Endodermal cell (in vitro differentiated cells): ENCODE measurements around the gene ZC3H18. TPM values are rescaled to one million over a fixed set of nuclear protein-coding genes. Genes with fewer than 3 reads are reported as not detected.

Experiments
- DNase-seq: peaks from one replicate; pipeline ENCODE4 v3.0.0-alpha.2; 2017
- H3K27ac ChIP-seq: 2 replicates; pipeline ENCODE4 v1.5.1; 2013; ENCODE audit warnings: mild to moderate bottlenecking, low read depth, low read length, moderate library complexity
- H3K27me3 ChIP-seq: 2 replicates; pipeline ENCODE4 v1.6.1; 2013; ENCODE audit warnings: mild to moderate bottlenecking, low read length, moderate library complexity; ENCODE audit not compliant: insufficient read depth, control insufficient read depth, poor library complexity, severe bottlenecking
- H3K36me3 ChIP-seq: 2 replicates; pipeline ENCODE4 v1.7.0; 2013; ENCODE audit warnings: mild to moderate bottlenecking, low read length, moderate library complexity; ENCODE audit not compliant: control insufficient read depth, insufficient read depth
- H3K4me1 ChIP-seq: one replicate; pipeline ENCODE4 v1.7.0; 2013; ENCODE audit warnings: low read length; ENCODE audit not compliant: control insufficient read depth, insufficient read depth
- H3K4me3 ChIP-seq: 2 replicates; pipeline ENCODE4 v1.5.1; 2013; ENCODE audit warnings: mild to moderate bottlenecking, low read length, moderate library complexity
- H3K9ac ChIP-seq: 2 replicates; pipeline ENCODE4 v1.6.1; 2013; ENCODE audit warnings: mild to moderate bottlenecking, low read length, moderate library complexity; ENCODE audit not compliant: poor library complexity, severe bottlenecking; ENCODE audit errors: extremely low read depth
- H3K9me3 ChIP-seq: 2 replicates; pipeline ENCODE4 v1.6.1; 2013; ENCODE audit warnings: mild to moderate bottlenecking, low read length, moderate library complexity; ENCODE audit not compliant: control insufficient read depth
- H3K27ac Mint-ChIP-seq: 2 replicates; pipeline ENCODE4 v1.8.0; 2020; ENCODE audit warnings: mixed read lengths
- H3K27me3 Mint-ChIP-seq: 2 replicates; pipeline ENCODE4 v1.8.0; 2021; ENCODE audit warnings: mild to moderate bottlenecking, mixed read lengths; ENCODE audit not compliant: insufficient read depth
- H3K36me3 Mint-ChIP-seq: 2 replicates; pipeline ENCODE4 v1.8.0; 2020; ENCODE audit warnings: low read depth, mixed read lengths
- H3K4me1 Mint-ChIP-seq: 2 replicates; pipeline ENCODE4 v1.8.0; 2020; ENCODE audit warnings: mixed read lengths
- H3K4me3 Mint-ChIP-seq: 2 replicates; pipeline ENCODE4 v1.8.0; 2020; ENCODE audit warnings: mild to moderate bottlenecking, moderate library complexity, mixed read lengths
- H3K9me3 Mint-ChIP-seq: 2 replicates; pipeline ENCODE4 v1.8.0; 2020; ENCODE audit warnings: mild to moderate bottlenecking, mixed read lengths
- WGBS, 2 experiments: methylation state at CpG; one replicate each; pipeline versions ENCODE4 v1.1.5 to v1.1.7; 2013; ENCODE audit warnings: missing lambda C conversion rate in 2 of 2, mixed read lengths in 1 of 2; ENCODE audit not compliant: insufficient coverage in 1 of 2, insufficient read length in 1 of 2; 5-methylcytosine and 5-hydroxymethylcytosine counted together
- total RNA-seq, 2 donors: library from RNA; stranded (reverse); fragmentation: NEBNext Ultra II Directional in 1 of 2; extraction: Animal tissue kit (Norgen Biotek cat#: 25700) in 1 of 2; gene quantifications; 2 replicates in 1 of 2; 3 replicates in 1 of 2; pipeline ENCODE4 v1.2.1, GENCODE V29; 2021
- TF ChIP-seq, protein P1 (sequence below): fragments of 200-600 bp; sonication (generic); conservative IDR thresholded peaks from 2 replicates; pipeline ENCODE4 v1.5.0; 2021; ENCODE audit warnings: antibody characterized with exemption, mild to moderate bottlenecking

Gene ZC3H18
- total RNA-seq, 2 donors from 2014 or later: 75.4 to 76.6 TPM

DNA sequence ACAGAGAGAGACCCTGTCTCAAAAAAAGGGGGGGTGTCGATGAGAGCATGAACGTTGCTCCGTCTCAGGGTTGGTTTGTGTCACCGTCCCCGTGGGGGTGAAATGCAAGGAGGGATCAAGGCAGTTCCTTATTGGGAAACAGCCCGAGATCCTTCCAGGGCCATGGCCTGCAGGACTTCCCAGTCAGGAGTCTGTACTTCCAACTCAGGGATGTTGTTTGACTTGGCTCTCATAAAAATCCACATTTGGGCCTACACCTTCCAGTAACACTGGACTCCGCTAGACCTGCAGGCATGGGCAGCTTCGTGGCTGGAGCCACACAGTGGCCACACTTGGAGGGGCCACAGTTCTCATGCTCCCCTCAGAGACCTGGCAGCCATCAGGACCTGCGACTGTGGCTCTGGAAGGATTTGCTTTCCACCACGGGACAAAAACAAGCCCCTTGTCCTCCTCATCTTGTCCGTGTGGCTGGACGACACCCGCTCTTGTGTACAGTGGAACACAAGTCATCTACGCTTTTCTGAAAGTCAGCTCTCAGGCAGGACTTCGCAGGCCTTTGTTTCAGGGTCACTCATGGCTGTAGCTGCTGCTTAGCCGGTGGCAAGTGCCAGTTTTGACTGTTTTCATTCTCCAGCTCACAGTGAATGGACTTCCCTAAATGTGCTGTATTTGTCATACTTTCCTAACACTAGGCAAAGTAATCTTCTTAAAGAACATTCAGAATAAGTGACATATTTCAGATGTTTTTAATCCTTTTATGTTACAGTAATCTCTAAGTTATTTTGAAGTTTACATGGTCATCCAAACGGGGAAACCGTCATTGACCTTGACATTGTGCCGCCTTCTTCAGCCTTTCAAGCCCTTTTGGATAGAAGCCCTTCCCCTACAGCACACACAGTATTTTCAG is 44.0 kb downstream of the ZC3H18 start:
- Mint-ChIP-seq H3K9me3 (no peaks in the 10 kb centered on the region), H3K27me3 (no peaks in the 10 kb centered on the region), H3K4me1 (peaks cover 41% of the 10 kb centered on the region), H3K27ac (no peak overlapping the region), H3K4me3 (no peak overlapping the region), H3K36me3 (peaks cover 39% of the 10 kb centered on the region)
- TF ChIP-seq, protein P1, sequence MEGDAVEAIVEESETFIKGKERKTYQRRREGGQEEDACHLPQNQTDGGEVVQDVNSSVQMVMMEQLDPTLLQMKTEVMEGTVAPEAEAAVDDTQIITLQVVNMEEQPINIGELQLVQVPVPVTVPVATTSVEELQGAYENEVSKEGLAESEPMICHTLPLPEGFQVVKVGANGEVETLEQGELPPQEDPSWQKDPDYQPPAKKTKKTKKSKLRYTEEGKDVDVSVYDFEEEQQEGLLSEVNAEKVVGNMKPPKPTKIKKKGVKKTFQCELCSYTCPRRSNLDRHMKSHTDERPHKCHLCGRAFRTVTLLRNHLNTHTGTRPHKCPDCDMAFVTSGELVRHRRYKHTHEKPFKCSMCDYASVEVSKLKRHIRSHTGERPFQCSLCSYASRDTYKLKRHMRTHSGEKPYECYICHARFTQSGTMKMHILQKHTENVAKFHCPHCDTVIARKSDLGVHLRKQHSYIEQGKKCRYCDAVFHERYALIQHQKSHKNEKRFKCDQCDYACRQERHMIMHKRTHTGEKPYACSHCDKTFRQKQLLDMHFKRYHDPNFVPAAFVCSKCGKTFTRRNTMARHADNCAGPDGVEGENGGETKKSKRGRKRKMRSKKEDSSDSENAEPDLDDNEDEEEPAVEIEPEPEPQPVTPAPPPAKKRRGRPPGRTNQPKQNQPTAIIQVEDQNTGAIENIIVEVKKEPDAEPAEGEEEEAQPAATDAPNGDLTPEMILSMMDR: no peak
- DNase-seq: no peak
- H3K4me3 ChIP-seq: no peak overlapping the region
- no peaks in the 10 kb centered on the region for H3K9me3 ChIP-seq
- H3K4me1 ChIP-seq: peaks cover 33% of the 10 kb centered on the region
- WGBS, 2 experiments: 93 to 94% methylated on average over 16 to 19 of the region's 19 CpGs
- H3K27me3 ChIP-seq: no peaks in the 10 kb centered on the region
- peaks cover 58% of the 10 kb centered on the region for H3K36me3 ChIP-seq
- H3K27ac ChIP-seq: no peak overlapping the region
- H3K9ac ChIP-seq: no peak overlapping the region

DNA sequence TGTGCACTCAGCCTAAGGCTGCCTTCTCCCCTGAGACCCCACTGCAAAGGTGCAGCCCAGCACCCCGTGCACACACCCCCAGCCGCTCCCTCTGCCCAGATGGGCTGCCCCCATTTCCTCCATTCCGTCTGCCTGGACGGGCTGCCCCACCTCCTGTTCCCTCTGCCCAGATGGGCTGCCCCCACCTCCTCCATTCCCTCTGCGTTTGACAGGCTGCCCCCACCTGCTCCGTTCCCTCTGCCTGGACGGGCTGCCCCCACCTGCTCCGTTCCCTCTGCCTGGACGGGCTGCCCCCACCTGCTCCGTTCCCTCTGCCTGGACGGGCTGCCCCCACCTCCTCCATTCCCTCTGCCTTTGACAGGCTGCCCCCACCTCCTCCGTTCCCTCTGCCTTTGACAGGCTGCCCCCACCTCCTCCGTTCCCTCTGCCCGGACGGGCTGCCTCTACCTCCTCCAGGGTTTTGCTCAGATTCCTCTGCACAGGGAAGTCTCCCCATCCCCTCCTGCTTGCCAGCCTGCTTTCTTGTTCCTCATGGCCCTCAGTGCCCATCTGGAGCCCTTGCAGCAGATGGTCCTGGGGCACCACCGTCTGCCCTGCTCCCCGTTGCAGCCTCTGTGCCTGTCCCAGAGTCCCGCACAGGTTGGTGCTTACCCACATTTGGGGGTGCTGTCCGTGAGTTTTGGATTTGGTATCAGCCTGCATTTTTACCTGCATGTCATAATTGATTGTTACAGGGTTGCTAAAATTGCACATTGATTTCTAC is 44.8 kb downstream of the ZC3H18 start:
- DNase-seq: no peak
- no peak overlapping the region for H3K27ac ChIP-seq
- WGBS, 2 experiments: 93 to 97% methylated on average over 16 to 19 of the region's 19 CpGs
- peaks cover 59% of the 10 kb centered on the region for H3K36me3 ChIP-seq
- TF ChIP-seq, protein P1: no peak
- H3K27me3 Mint-ChIP-seq: no peaks in the 10 kb centered on the region
- H3K9me3 ChIP-seq: no peaks in the 10 kb centered on the region
- H3K4me3 ChIP-seq: no peak overlapping the region
- H3K9me3 Mint-ChIP-seq: no peaks in the 10 kb centered on the region
- H3K27ac Mint-ChIP-seq: peak overlapping the region; percentile 85
- peaks cover 43% of the 10 kb centered on the region for H3K4me1 Mint-ChIP-seq
- peaks cover 33% of the 10 kb centered on the region for H3K4me1 ChIP-seq
- H3K27me3 ChIP-seq: no peaks in the 10 kb centered on the region
- H3K4me3 Mint-ChIP-seq: no peak overlapping the region
- peaks cover 42% of the 10 kb centered on the region for H3K36me3 Mint-ChIP-seq
- H3K9ac ChIP-seq: no peak overlapping the region

DNA sequence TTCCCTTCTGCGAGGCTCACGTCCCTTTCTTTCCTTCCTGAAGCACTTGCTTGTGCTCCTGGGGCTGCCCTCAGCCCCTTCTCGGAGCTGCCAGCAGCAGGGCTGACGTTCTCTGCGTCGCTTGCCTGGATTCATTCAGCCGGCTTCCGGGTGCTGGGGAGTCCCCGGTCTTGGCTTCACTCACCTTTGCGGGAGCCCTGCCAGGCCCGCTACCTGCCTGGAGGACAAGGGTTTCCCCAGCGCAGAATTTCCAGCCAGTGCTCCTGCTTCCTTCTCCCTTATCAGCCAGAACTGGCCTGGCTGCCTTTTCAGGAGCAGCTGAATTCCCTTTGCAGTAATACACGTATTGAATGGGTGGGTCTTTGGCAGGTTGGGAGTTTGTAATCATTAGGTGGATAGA is 46.1 kb downstream of the ZC3H18 start:
- Histone ChIP-seq H3K9ac (peak overlapping the region; percentile 38), H3K9me3 (no peaks in the 10 kb centered on the region), H3K27me3 (no peaks in the 10 kb centered on the region), H3K4me1 (peaks cover 33% of the 10 kb centered on the region), H3K36me3 (peaks cover 51% of the 10 kb centered on the region), H3K27ac (no peak overlapping the region), H3K4me3 (no peak overlapping the region)
- Mint-ChIP-seq H3K9me3 (no peaks in the 10 kb centered on the region), H3K4me3 (no peak overlapping the region), H3K27me3 (no peaks in the 10 kb centered on the region), H3K36me3 (peaks cover 36% of the 10 kb centered on the region), H3K27ac (peak overlapping the region; percentile 85), H3K4me1 (peaks cover 39% of the 10 kb centered on the region)
- WGBS, 2 experiments: 94% methylated on average over 7 to 13 of the region's 13 CpGs
- DNase-seq: no peak
- TF ChIP-seq, protein P1: no peak
